ENCODE data around the gene SYT11. TPM values are rescaled to one million over a fixed set of nuclear protein-coding genes. Genes with fewer than 3 reads are reported as not detected.
"Not testable (repeated sequence)": the region's sequence is repeated elsewhere in the genome, so short reads cannot be mapped to it uniquely, and the experiment has no call there.

The SYT11 gene, protein sequence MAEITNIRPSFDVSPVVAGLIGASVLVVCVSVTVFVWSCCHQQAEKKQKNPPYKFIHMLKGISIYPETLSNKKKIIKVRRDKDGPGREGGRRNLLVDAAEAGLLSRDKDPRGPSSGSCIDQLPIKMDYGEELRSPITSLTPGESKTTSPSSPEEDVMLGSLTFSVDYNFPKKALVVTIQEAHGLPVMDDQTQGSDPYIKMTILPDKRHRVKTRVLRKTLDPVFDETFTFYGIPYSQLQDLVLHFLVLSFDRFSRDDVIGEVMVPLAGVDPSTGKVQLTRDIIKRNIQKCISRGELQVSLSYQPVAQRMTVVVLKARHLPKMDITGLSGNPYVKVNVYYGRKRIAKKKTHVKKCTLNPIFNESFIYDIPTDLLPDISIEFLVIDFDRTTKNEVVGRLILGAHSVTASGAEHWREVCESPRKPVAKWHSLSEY
- 4.9 TPM for polyA plus RNA-seq

DNA sequence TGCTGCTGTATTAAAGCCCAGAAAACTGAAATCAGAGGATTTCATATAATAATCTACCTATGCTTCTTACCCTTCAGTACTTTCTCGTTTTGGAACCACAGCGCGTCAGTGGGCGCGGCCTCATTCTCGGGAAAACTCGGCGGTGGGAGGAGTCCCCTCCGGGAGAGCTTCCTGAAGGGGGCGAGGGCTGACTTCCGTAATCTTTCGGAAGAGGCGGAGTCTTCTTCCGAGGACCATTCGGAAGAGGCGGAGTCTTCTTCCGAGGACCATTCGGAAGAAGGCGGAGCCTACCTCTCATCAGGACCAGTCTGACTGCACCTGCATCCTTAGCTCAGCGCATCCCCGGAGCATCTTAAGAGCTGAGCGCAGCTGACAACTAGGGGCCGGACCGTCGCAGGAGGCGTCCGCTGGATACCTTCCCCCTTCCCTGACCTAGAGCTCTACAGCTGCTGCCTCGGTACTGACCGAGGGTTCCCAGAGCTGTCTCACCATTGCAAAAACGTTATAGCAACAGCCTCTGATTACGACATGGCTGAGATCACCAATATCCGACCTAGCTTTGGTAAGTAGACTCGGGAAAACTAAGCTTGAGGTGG lies at the start of gene SYT11:
Gene SYT11, plus strand, starts transcription at position 334 of the 596 bp plus-strand sequence. Its CDS starts 195 bp downstream, at position 529.
- Mint-ChIP-seq H3K27me3 (peaks cover 4% of the 10 kb centered on the region), H3K9me3 (no peaks in the 10 kb centered on the region), H3K4me1 (peaks cover 19 to 23% (median 20%) of the 10 kb centered on the region in 3 donors), H3K4me3 (peak within 1 kb of the TSS; percentile 86 to 100 (median 93)), H3K36me3 (peaks cover 2% of the 10 kb centered on the region), H3K27ac (peak within 1 kb of the TSS; percentile 74 to 96 (median 96))

DNA sequence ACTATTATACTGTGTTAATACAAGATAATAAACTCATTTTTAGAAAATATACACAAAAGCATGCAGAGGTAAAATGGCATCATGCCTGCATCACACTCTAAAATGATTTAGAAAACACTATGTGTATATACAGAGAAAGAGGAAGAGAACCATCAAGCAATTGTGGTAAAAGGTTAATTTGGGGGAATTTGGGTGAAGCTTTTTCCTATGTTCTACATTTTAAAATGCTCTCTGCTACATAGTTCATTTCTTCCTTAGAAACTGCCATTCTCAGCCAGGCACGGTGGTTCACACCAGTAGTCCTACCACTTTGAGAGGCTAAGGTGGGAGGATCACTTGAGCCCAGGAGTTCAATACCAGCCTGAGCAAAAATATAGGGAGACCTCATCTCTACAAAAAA lies 46.5 kb upstream of the SYT11 start:
- Mint-ChIP-seq H3K27ac (no peak overlapping the region), H3K9me3 (no peaks in the 10 kb centered on the region), H3K36me3 (peaks cover 4% of the 10 kb centered on the region), H3K27me3 (no peaks in the 10 kb centered on the region), H3K4me3 (no peak overlapping the region), H3K4me1 (peaks cover 5 to 14% (median 9%) of the 10 kb centered on the region in 3 donors)

DNA sequence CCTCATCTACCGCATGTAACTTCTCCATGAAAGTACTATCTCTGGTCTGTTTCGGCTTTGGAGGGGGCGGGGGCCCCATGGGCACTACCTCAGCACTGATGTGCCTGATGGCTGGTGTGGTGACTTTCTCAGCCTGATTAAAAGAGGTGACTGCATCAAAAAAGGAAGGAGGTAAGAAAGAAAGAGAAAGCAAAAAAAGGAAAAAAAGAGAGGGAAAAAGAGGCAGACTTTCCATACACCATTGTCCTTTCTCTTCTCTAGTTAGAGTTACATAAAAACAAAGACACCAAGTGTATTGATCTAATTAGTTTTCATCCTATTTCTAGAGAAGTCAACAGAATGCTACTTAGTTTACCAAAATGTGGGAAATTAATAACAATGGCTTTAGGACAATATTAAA lies 45.7 kb upstream of the SYT11 start:
- Mint-ChIP-seq H3K36me3 (peaks cover 2% of the 10 kb centered on the region), H3K4me1 (peaks cover 3 to 7% (median 4%) of the 10 kb centered on the region in 3 donors)

DNA sequence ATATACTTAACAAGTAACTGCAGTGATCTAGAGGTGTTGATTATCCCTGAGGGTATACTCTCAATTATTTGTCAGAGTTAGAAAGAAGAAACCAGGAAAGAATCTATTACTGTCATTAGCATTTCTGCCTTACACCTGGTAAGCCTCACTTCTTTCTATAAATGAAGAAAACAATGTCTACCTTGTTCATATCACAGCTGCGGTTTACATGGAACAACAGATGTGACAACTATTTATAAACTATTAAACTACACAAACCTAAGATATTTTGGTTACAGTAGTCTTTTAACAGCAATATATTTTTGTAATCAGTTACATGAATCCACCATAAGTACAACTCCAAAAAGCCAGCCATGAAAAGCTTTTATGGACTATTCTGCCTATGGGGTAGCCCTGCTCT lies 43.0 kb upstream of the SYT11 start:
- H3K27me3 Mint-ChIP-seq, result no peaks in the 10 kb centered on the region
- H3K9me3 Mint-ChIP-seq, result no peaks in the 10 kb centered on the region
- peaks cover 2% of the 10 kb centered on the region for H3K36me3 Mint-ChIP-seq
- peaks cover 0 to 1% (median 0%) of the 10 kb centered on the region in 3 donors for H3K4me1 Mint-ChIP-seq
- H3K4me3 Mint-ChIP-seq, result no peak overlapping the region
- H3K27ac Mint-ChIP-seq, result no peak overlapping the region

More for the DNA sequence above, 45.7 kb upstream of the SYT11 start:
- Mint-ChIP-seq H3K4me3 (no peak overlapping the region), H3K27me3 (no peaks in the 10 kb centered on the region), H3K27ac (peak overlapping the region in 2 of 3 donors; percentile 78 to 92), H3K9me3 (no peaks in the 10 kb centered on the region)

DNA sequence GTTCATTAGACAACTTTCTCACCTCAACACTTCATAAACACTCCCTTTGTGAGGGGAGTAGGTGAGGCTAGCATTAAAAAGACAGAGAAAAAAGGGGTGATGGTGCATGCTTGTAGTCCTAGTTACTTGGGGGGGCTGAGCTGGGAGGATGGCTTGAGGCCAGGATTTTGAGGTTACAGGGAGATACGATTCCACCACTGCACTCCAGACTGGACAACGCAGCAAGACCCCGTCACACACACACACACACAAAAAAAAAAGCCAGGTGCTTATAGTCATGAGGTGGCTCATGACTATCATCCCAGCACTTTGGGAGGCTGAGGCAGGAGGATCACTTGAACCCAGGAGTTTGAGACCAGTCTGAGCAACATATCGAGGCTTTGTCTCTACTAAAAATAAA lies 31.9 kb upstream of the SYT11 start:
- Mint-ChIP-seq H3K36me3 (peaks cover 5% of the 10 kb centered on the region), H3K9me3 (no peaks in the 10 kb centered on the region), H3K27ac (peak overlapping the region in 1 of 3 donors; percentile 53), H3K27me3 (no peaks in the 10 kb centered on the region), H3K4me1 (peaks cover 1 to 6% (median 2%) of the 10 kb centered on the region in 3 donors), H3K4me3 (no peak overlapping the region)

DNA sequence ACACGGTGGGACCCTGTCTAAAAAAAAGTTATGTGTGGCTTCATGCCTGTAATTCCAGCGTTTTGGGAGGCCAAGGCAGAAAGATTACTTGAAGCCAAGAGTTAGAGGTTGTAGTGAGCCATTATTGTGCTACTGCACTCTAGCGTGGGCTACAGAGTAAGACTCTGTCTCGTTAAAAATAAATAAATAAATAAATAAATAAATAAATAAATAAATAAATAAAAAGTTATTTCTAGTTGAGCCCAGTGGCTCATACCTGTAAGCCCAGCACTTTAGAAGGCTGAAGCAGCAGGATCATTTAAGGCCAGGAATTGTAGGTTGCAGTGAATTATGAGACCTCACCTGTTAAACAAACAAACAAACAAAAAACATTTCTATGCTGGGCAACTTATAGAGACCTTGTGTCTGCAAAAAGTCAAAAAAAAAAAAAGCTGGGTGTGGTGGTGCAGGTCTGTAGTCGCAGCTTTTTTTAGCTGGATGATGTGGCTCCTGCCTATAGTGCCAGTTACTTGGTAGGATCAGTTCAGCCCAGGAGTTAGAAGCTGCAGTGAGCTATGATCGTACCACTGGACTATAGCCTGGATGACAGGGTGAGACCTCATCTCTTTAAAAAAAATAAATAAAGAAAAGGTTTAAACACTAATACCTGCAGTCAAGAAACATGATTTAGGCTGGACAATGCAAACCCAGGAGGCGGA lies 27.9 kb upstream of the SYT11 start:
- Mint-ChIP-seq H3K9me3 (no peaks in the 10 kb centered on the region), H3K27ac (no peak overlapping the region), H3K4me3 (no peak overlapping the region), H3K4me1 (peaks cover 14 to 20% (median 19%) of the 10 kb centered on the region in 3 donors), H3K36me3 (peaks cover 9% of the 10 kb centered on the region), H3K27me3 (no peaks in the 10 kb centered on the region)

DNA sequence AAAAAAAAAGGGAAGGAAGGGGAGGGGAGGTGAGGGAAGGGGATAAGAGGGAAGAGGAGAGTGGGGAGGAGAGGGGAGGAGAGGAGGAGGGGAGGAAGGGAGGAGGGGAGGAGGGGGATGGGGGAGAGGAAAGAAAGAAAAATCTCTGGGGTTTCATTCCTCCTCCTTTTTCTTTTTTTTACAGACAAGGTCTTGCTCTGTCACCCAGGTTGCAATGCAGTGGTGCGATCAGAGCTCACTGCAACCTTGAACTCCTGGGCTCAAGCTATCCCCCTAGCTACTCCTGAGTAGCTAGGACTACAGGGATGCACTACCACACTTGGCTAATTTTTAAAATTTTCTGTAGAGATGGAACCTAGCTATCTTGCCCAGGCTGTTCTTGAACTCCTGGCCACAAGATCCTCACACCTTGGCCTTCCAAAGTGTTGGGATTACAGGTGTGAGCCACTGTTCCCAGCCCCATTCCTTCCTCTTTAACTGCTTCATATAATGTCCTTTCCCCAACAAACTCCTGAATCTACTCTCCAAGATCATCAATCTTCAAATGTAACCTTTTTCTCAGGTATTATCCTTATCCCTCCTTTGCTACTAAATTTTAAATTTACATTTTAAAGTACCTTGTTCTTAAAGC lies 25.6 kb upstream of the SYT11 start:
- peaks cover 20 to 30% (median 20%) of the 10 kb centered on the region in 3 donors for H3K4me1 Mint-ChIP-seq
- no peaks in the 10 kb centered on the region for H3K9me3 Mint-ChIP-seq
- peak overlapping the region in 1 of 3 donors; percentile 49 for H3K27ac Mint-ChIP-seq
- no peaks in the 10 kb centered on the region for H3K27me3 Mint-ChIP-seq
- H3K36me3 Mint-ChIP-seq, result peaks cover 8% of the 10 kb centered on the region
- H3K4me3 Mint-ChIP-seq, result peak overlapping the region in 1 of 4 donors; percentile 54

DNA sequence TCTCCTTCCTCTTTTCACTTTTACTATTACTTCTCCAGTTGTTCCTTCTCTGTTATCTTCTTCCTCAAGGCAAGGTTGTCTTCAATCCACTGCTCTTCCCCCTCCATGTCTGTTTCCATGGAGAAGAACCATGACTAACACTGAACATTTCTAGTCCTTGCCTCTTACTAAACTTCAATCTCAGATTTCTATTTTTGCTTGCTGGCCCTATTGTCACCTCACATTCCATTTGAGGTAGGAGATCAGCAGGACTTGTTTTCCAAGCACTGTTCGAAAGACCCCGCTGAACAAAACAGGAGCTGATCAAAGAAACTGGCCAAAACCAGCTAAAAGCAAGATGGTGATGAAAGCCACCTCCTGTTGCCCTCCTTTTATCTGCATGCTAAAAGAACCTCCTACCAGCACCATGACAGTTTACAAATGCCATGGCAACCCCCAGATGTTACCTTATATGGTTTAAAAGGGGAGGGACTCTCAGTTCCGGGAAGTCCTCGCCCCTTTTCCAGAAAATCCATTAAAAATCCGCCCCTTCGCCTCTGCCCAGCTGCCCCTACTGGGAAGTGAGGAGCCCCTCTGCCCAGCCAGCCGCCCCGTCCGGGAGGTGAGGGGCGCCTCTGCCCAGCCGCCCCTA lies 25.0 kb upstream of the SYT11 start:
- H3K27me3 Mint-ChIP-seq, result no peaks in the 10 kb centered on the region
- peaks cover 8% of the 10 kb centered on the region for H3K36me3 Mint-ChIP-seq
- peaks cover 18 to 36% (median 20%) of the 10 kb centered on the region in 3 donors for H3K4me1 Mint-ChIP-seq
- peak overlapping the region in 1 of 4 donors; percentile 54 for H3K4me3 Mint-ChIP-seq
- peak overlapping the region in 1 of 3 donors; percentile 49 for H3K27ac Mint-ChIP-seq
- H3K9me3 Mint-ChIP-seq, result no peaks in the 10 kb centered on the region

DNA sequence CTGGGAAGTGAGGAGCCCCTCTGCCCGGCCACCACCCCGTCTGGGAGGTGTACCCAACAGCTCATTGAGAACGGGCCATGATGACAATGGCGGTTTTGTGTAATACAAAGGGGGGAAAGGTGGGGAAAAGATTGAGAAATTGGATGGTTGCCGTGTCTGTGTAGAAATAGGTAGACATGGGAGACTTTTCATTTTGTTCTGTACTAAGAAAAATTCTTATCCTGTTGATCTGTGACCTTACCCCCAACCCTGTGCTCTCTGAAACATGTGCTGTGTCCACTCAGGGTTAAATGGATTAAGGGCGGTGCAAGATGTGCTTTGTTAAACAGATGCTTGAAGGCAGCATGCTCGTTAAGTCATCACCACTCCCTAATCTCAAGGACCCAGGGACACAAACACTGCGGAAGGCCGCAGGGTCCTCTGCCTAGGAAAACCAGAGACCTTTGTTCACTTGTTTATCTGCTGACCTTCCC lies 24.4 kb upstream of the SYT11 start:
- H3K4me1 Mint-ChIP-seq, result peaks cover 18 to 39% (median 19%) of the 10 kb centered on the region in 3 donors
- not testable (repeated sequence) for H3K36me3 Mint-ChIP-seq, H3K27ac Mint-ChIP-seq, H3K27me3 Mint-ChIP-seq, H3K9me3 Mint-ChIP-seq
- H3K4me3 Mint-ChIP-seq, result peak overlapping the region in 1 of 4 donors; percentile 47

DNA sequence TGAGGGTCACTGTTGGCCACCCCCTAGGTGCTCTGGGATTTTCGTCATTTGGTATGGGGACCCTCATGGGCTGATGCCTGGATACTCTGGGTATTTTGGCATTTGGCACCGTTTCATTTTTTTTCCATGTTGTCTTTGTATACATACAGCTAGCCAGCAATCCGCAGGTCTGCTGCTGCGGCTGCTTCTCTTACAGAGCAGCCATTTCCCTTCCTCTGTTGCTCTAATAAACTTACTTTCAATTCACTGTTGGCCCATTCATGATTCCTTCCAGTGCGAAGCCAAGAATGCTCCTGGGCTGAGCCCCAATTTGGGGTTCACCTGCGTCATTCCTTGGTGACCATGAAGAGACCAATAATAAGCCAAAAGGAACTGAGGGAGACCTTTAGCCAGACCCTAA lies 23.8 kb upstream of the SYT11 start:
- Mint-ChIP-seq H3K36me3 (peaks cover 8% of the 10 kb centered on the region), H3K27ac (no peak overlapping the region), H3K4me3 (no peak overlapping the region), H3K9me3 (no peaks in the 10 kb centered on the region), H3K4me1 (peaks cover 18 to 41% (median 20%) of the 10 kb centered on the region in 3 donors), H3K27me3 (no peaks in the 10 kb centered on the region)

DNA sequence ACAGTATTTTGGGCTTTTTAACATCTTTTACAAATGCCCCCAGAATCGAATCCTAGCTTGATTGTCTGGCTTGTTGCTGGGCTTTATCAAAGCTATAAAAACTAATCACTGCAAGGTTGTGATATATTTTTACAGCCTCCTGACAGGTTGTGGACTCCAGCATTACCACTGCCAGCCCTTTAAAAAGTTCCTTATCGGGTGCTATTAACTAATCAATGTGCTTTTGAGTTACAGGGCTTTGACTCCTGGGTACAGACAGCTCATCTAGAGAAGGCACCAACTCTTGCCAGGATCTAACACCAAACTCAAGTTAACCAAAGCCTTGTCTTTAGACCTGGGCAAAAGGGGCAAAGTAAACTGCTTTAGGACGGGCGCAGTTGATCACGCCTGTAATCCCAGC lies 19.0 kb upstream of the SYT11 start:
- no peaks in the 10 kb centered on the region for H3K9me3 Mint-ChIP-seq
- H3K27ac Mint-ChIP-seq, result no peak overlapping the region
- peaks cover 14 to 45% (median 28%) of the 10 kb centered on the region in 3 donors for H3K4me1 Mint-ChIP-seq
- H3K36me3 Mint-ChIP-seq, result peaks cover 6% of the 10 kb centered on the region
- H3K27me3 Mint-ChIP-seq, result no peaks in the 10 kb centered on the region
- H3K4me3 Mint-ChIP-seq, result no peak overlapping the region

DNA sequence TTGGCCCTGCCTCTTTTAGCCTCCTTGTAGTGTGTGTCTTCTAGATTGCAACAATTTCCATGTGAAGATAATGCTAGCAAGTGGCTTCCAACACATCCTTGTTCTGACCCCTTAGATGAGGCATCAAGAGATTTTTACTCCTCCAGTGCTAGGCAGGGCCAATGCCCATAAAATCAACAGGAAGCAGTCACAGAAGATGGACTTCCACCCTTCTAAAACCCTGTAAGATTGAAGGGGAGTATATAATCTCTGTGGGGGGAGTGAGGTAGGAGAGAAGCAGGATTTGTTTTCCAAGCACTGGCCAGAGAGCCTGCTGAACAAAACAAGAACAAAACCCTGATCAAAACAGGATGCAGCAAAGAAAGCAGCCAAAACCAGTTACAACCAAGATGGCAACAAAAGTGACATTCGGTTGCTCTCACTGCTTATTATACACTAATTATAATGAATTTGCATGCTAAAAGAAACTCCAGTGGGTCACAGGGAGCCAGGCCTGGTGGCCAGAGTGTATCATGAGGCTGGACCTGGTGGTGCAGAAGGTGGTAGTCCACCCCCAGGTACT lies 14.4 kb upstream of the SYT11 start:
- H3K36me3 Mint-ChIP-seq, result peaks cover 9% of the 10 kb centered on the region
- H3K9me3 Mint-ChIP-seq, result no peaks in the 10 kb centered on the region
- no peaks in the 10 kb centered on the region for H3K27me3 Mint-ChIP-seq
- H3K4me3 Mint-ChIP-seq, result no peak overlapping the region
- peaks cover 17 to 44% (median 36%) of the 10 kb centered on the region in 3 donors for H3K4me1 Mint-ChIP-seq
- no peak overlapping the region for H3K27ac Mint-ChIP-seq

DNA sequence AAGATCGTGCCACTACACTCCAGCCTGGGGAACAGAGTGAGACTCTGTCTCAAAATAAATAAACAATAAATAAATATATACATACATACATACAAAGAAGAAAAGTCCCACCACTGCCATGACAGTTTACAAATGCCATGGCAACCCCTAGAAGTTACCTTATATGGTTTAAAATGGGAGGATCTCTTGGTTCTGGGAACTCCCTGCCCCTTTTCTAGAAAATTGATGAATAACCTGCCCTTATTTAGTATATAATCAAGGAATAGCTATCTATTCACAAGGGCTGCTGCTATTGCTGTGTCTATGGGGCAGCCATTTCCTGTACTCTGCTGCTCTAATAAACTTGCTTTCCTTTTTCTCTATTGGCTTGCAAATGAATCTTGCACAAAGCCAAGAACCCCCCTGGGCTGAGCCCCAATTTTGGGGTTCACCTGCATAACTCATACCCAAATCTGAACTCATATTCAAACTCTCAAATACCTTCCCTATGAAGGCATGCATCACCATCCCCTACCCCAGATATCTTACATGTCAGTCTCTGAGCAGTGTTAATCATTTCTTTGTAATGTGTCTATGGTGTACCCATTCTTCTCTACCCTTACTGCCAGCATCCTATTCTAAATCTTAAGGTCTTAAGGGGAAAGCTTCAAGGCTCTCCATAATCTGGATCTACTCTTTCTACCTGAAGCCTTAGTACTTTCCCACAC lies 11.4 kb upstream of the SYT11 start:
- Mint-ChIP-seq H3K9me3 (no peaks in the 10 kb centered on the region), H3K36me3 (peaks cover 13% of the 10 kb centered on the region), H3K27me3 (no peaks in the 10 kb centered on the region), H3K4me3 (peak overlapping the region in 1 of 4 donors; percentile 79), H3K27ac (peak overlapping the region in 1 of 3 donors; percentile 10), H3K4me1 (peaks cover 21 to 46% (median 41%) of the 10 kb centered on the region in 3 donors)
